GM21528 (cell line): ENCODE results near the gene CD177.
"Not testable (repeated sequence)": the region's sequence is repeated elsewhere in the genome, so short reads cannot be mapped to it uniquely, and the experiment has no call there.

ENCODE experiments used
- ATAC-seq: cut with Tn5 transposase; IDR thresholded peaks from one replicate; pipeline ENCODE4 v1.9.1; 2021; ENCODE audit warnings: mild to moderate bottlenecking, moderate library complexity; ENCODE audit not compliant: unreplicated experiment, low FRiP score

The CD177 gene, protein sequence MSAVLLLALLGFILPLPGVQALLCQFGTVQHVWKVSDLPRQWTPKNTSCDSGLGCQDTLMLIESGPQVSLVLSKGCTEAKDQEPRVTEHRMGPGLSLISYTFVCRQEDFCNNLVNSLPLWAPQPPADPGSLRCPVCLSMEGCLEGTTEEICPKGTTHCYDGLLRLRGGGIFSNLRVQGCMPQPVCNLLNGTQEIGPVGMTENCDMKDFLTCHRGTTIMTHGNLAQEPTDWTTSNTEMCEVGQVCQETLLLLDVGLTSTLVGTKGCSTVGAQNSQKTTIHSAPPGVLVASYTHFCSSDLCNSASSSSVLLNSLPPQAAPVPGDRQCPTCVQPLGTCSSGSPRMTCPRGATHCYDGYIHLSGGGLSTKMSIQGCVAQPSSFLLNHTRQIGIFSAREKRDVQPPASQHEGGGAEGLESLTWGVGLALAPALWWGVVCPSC

DNA sequence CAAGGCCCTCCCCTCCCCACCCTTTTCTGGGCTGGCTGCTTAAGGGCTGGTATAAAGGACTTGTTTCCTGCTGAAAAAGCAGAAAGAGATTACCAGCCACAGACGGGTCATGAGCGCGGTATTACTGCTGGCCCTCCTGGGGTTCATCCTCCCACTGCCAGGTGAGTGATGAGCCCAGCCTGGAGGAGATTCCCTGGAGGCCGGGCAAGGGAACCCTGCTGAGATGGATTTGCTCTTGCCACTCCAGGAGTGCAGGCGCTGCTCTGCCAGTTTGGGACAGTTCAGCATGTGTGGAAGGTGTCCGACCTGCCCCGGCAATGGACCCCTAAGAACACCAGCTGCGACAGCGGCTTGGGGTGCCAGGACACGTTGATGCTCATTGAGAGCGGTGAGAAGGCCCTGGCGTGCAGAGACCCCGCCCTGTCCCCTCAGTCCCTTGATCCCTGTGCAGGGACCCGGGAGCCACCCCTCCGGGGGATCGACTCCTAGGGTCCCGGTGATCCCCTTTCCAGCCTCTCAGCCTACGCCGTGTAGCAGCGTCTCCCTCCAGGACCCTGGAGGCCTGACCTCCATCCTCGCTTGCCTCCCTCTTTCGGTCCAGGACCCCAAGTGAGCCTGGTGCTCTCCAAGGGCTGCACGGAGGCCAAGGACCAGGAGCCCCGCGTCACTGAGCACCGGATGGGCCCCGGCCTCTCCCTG, at the start of gene CD177:
TSS of gene CD177 (plus strand) at position 81 of the 699 bp plus-strand sequence. CDS start at position 110, 29 bp downstream.
- no peak for ATAC-seq

DNA sequence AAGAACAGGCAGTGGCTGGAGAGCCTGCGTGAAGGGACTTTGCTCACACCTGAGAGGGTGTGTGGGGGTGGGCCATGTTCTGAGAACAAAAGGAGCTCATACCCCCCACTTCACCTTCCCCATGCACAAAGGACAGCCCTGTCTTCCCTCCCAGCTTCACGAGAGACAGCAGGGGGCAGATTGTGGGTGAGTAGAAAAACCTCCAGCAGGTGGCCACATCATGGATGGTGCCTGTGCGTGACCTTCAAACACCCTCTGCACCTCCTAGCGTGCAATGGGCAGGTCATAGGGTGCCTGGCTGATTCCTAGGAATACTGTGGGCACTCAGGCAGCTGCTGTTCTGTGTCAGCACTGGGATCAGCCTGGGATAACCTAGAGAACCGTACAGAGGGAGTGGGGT, 47.8 kb upstream of the CD177 start:
- ATAC-seq, result no peak

DNA sequence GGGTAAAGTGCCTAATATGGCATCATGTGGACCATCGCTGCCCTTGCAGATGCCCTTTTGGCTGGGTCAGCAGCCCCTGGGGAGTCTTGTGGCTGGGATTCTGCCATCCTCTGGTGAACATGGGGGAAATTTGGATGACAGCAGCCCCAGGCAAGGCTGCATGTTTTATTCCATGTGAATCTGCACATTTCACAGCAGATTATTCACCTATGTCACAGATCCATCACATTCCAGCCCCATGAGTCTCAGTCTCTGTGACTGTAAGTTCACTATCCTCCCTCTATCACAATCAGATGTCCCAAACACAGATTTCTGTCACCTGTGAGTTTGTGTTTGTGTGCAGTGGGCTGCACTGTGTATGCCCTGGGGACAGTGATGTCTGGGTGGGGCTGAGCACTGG, 47.4 kb upstream of the CD177 start:
- no peak for ATAC-seq

DNA sequence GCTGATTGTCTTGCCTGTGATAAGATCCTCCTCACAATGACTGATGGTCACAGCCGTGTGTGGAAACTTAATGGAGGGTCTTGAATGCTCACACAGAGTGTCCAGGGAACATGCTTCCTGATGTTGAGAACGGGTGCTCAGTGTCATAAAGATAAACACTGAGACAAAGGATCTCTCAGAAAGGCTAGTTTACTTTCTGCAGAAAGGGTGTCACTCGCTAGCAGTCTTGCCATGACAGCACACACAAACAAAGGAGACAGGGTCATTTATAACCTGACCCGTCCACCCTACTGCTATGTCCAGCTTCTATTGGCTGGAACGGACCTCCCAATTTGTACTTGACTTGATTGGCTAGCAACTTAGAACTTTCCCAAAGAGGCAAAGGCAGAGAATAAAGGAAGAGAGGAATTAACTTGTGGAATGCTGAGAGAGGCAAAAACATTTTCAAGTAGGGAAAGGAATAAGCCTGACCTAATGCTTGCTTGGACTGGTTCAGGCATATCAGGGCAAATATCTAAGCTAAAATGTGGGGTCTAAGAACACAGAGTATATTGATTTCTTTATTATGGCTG, 45.2 kb upstream of the CD177 start:
- ATAC-seq, result no peak

DNA sequence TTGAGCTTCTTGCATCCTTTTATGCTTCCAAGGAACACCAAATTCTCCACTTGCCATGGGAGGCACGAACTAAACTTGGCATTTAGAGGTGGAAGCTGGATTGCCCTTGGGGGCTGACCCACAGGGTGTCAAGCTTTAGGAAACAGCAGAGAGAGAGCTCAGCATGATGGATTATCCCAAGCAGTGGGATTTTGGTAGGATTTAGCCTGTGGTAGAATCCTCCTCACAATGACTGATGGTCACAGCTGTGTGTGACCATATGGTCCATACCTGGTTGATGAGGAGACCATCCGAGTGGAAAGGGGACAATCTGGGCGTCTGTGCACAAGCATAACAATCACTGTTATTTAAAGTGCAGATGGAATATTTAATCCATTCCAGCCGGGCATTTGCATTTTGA, 44.0 kb upstream of the CD177 start:
- no peak for ATAC-seq

DNA sequence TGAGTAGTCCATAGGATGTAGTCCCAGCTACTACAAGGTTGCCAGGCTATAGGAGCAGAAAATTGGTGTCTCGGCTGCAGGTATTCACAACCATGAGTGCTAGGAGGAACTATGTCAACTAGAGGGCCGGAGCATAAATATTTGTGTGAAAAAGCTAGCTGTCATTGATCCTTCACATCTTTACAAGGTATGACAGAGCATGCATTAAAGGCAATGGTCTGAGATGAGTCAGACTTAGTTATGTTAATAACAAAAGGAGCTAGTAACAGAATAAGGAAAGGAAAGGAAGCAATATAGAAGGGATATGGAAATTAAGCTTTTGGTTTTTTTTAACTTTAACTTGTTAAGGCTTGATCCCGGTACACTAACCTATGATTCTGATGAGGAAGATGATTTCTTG, 43.3 kb upstream of the CD177 start:
- no peak for ATAC-seq

DNA sequence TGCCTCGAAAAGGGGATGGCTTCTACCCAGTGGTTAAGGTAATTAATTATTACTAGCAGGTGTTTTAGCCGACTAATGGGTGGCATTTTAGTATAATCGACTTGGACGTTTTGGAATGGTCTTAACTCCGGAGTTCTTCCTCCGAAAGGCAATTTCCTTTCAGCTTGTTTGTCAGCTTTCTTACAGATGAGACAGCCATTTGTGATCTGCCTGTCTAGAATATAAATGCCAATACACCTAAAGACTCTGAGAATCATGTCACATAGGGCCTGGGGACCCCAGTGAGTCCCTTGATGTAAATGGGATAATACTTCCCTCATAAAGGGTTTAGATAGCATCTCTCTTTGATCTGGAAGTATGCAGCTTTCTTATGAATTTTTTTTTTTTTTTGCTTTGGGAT, 42.2 kb upstream of the CD177 start:
- no peak for ATAC-seq

DNA sequence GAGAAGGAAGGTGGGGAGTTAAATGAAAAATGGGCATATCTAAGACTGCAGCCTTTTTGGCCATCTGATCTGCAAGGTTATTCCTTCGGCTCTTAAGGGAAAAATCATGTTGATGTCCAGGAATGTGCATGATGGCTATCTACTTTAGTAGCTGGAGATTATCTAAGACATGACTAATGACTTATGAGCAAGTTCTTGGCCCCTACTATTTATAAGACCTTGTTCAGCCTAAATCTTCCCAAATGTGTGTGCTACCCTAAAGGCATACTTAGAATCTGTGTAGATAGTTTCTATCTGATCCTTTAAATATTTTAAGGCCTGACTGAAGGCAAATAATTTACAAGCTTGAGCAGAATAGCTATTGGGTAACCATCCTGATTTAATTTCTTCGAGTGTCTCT, 41.8 kb upstream of the CD177 start:
- ATAC-seq, result no peak

DNA sequence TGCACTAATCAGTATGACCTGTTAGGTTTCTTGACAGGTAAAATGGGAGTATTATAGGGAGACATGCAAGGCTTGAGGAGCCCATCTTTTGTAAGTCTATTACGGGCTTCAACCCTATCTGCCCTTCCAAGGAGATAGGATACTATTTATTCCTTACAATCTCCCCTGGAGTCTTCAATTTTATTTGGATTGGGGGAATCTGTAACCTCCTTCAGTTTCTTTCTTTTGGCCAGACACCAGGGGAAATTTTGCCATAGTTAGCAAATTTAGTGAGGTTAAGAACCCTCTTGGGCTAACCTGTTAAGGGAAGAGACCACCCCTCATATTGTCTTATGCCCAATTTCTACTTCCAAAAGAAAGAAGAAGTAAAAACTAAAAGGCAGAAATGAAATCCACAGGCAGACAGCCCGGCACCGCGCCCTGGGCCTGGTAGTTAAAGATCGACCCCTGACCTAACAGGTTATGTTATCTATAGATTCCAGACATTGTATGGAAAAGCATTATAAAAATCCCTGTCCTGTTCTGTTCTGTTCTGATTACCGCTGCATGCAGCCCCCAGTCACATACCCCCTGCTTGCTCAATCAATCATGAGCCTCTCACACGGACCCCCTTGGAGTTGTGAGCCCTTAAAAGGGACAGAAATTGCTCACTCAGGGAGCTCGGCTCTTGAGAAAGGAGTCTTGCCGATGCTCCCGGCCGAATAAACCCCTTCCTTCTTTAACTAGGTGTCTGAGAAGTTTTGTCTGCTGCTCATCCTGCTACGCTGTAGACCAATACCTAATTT, 39.6 kb upstream of the CD177 start:
- ATAC-seq, result no peak

DNA sequence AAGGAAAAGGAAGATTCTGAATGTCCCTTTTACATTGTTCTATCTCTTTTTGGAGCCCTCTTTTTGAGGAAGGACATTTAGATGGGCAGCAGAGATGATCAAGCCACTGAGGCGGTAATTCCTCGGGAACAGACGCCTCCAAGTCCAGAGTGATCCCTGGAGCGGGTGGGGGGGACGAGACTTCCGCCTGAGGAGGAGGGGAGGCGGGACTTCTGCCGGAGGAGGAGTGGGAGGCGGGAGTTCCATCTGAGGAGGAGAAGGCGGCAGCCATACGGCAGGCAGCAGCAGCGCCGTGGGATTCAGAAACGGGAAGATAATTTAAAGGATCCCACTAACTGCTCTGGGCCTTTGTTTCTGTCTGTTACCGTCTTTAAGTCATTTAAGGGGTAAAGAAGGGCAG, 37.6 kb upstream of the CD177 start:
- no peak for ATAC-seq

DNA sequence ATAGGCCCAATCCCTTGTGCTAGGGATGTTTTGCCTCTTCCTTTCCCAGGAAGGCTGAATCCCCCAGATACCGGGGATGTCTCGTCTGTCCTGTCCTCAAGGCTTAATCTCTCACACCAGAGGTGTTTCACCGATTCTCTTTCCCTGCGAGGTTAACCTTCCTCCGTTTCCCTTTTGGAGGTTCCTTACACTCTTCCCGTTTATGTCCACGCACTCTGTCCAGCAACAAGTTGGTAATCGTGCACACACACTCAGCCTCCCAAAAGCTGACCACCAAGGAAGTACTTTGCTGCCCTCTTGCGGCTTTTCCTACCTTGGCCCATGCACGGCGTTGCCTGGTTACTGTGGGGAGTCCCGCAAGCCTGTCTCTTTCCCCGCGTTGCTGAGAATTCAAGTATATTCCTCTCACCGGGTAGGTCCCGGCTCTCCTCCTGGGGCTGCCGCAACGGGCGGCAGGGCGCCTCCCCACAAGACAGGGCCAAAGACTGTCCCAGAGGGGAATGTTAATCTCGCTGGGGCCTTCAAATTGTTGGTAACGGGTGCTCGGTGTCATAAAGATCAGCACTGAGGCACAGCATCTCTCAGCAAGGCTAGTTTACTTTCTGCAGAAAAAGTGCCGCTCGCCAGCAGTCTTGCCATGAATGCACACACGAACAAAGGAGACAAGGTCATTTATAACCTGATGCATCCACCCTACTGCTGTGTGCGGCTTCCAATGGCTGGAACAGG, 36.7 kb upstream of the CD177 start:
- no peak for ATAC-seq

DNA sequence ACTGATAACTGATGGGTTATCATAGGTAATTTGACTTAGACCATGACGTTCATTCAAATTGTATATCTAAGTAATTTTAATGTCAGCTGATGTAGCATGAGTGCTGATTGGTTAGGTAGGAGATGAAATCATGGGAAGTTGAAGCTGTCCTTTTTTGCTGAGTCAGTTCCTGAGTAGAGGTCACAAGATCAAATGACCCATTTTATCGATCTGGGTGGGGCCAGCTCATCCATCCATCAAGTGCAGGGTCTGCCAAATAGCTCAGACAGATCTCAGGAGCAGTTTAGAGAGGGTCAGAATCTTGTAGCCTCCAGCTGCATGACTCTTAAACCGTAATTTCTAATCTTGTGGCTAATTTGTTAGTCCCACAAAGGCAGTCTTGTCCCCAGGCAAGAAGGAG, 35.3 kb upstream of the CD177 start:
- no peak for ATAC-seq

DNA sequence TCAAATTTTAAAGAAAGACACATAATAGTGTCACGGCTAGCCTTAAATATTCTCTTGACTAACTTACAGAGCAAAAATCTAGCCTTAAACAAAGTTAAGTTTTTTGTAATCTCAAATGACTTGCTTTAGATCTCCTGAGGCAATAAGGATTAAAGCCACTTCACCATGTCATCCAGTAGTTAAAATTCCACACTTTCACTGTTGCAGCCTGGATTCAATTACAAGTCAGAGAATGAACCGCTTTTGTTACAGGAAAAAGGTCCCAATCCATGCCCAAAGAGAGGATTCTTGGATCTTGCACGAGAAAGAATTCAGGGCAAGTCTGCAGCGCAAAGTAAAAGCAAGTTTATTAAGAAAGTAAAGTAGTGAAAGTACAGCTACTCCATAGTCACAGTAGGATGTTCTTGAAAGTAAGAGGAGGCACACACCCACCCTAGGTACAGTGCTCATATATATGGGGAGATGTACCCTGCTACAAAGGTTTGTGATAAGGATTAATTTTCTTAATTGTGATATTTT, 34.6 kb upstream of the CD177 start:
- no peak for ATAC-seq

DNA sequence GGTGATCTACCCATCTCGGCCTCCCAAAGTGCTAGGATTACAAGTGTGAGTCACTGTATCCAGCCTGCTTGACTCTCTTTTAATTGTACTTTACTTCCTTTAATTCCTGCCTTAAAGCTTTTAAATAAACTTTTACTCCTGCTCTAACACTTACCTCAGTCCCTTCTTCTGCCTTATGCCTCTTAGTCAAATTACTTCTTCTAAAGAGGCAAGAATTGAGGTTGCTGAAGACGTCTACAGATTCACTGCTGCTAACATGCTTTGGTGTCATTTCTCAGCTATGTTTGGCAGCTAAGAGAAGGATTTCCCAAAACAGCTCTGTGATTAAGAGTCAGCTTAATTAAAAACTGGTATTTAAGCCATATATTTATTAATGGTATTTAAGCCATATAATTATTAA, 32.9 kb upstream of the CD177 start:
- no peak for ATAC-seq

DNA sequence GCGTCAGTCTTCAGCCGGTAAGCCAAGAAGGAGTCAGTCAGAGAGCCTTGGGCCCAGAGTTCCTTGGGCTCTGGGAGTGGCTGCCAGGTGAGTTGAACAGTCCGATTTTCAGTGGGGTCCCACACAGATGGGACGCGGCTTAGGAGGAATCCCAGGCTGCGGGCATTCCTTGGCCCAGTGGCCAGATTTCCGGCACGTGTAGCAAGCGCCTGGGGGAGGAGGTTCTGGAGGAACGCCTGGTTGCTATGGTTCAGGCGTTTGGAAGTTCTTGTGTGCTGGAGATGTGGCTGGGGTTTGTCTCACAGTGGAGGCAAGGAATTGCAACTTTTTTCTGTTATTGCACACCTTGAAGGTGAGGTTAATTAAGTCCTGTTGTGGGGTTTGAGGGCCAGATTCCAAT, 26.7 kb upstream of the CD177 start:
- ATAC-seq, result not testable (repeated sequence)

DNA sequence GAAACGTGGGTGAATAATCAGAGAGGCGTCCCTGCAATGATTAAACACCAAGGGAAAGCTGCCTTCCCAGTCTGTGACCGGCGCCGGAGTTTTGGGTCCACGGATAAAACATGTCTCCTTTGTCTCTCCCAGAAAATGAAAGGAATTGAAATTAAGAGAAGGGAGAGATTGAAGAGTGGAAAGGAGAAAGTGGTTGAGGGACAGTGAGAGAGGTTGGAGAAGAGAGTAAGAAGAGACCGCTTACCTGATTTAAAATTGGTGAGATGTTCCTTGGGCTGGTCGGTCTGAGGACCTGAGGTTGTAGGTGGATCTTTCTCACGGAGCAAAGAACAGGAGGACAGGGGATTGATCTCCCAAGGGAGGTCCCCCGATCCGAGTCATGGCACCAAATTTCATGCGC, 24.9 kb upstream of the CD177 start:
- not testable (repeated sequence) for ATAC-seq

DNA sequence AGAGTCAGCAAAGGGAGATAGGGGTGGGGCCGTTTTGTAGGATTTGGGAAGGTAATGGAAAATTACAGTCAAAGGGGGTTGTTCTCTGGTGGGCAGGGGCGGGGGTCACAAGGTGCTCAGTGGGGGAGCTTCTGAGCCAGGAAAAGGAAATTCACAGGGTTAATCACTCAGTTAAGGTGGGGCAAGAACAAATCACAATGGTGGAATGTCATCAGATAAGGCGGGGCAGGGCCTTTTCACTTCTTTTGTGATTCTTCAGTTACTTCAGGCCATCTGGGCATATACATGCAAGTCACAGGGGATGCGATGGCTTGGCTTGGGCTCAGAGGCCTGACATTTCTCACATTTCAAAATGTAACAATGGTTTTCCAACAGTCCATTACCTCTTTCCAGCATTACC, 24.4 kb upstream of the CD177 start:
- not testable (repeated sequence) for ATAC-seq

DNA sequence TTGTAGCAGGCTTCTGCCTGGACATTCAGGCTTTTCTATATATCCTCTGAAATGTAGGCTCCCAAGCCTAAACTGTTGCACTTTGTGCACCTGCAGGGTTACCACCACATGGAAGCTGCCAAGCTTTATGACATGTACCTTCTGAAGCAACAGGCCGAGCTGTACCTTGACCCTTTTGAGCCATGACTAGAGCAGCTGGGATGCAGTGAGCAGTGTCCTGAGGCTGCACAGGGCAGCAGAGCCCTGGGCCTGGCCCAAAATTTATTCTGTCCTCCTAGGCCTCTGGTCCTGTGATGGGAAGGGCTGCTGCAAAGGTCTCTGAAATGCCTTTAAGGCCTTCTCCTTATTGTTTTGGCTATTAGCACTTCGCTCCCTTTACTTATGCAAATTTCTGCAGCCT, 23.5 kb upstream of the CD177 start:
- ATAC-seq, result no peak

DNA sequence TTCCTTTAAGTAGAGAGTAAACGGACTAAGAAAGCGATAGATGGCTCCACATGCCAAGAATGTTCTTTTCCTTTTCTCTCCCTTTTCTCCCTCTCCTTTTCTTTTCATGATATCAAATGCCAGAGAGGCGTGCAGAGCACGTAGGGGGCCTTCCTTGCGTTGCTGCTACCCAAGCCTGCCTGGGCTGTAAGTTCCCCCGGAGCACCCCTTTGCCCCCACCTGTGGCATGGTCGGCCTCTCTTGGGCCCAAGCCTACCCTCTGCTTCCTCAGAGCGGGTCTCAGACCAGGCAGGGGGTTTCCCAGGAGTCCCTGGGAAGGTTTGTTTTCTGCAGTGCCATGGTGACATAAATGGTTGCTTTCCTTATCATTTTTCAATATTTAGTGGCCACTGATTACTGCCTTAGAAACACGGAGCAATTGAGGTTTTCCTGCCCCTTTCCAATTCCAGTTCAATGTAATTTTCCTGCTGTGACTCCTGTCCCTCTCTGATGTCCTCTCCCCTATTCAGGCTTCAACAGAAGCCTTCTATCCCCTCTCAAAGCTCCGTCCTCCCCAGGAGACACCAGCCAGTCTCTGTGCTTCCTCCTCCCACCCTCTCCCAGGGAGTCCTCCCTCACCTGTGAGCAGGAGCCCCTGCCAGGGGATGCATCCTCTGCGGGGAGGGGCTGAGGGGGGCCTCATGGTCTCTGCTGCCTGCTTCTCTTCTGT, 22.6 kb upstream of the CD177 start:
- no peak for ATAC-seq
